ENCODE data around the gene VEGFC. TPM values are rescaled to one million over a fixed set of nuclear protein-coding genes. Genes with fewer than 3 reads are reported as not detected.

Gene VEGFC
- polyA plus RNA-seq, 1 of the 3 experiments (the other 2 are of a cell fraction): 81.9 TPM

DNA sequence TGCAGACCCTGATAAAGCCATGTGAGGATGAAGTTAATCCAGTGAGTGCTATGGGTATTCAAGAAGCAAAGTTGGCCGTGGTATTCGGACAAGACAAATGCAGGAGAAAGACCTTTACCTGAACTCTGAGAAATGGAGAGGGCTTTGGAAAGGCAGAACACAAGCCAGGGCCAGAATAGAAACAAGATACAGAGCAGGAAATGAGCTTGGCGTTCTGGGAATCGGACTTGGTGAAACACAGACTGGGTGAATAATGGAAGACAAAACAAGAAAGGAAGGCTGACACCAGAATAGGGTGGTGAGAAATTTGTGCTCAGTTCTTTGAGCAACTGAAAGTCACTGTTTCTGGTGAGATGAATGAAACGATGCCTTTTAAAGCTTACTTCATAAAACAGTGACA lies 83.3 kb downstream of the VEGFC start:
- Histone ChIP-seq H3K9me2 (no peaks in the 10 kb centered on the region), H3F3A (replicated peaks; ENCODE audit: insufficient read depth) (peaks cover 53% of the 10 kb centered on the region), H2AFZ (ENCODE audit: low read depth) (no peak overlapping the region), H3K27ac (ENCODE audit: low read depth in 2 of 2, low read length in 1 of 2) (peak overlapping the region; percentile 65 to 78; a peak in 3 of 4 replicates), H3K4me1 (ENCODE audit: control insufficient read depth in 1 of 2, insufficient read depth in 2 of 2, low read depth in 1 of 2, low read length in 1 of 2) (peaks cover 0 to 11% of the 10 kb centered on the region in 2 experiments; a peak in 2 of 4 replicates), H3K27me3 (ENCODE audit: insufficient read depth) (no peaks in the 10 kb centered on the region), H3K36me3 (replicated peaks in 1 of 2; ENCODE audit: control insufficient read depth in 1 of 2, insufficient read depth in 2 of 2, low read length in 1 of 2) (peaks cover 27 to 79% of the 10 kb centered on the region in 2 experiments), H3K4me3 (ENCODE audit: low read depth in 2 of 2, low read length in 1 of 2) (no peak overlapping the region), H3K79me2 (ENCODE audit: insufficient read depth) (peaks cover 87% of the 10 kb centered on the region), H3K4me2 (peak overlapping the region; percentile 26), H3K9me3 (no peaks in the 10 kb centered on the region), H3K9ac (peak overlapping the region; percentile 3; the same call in 1 of the 2 replicates), H4K20me1 (ENCODE audit: insufficient read depth) (0 out of 2 replicates have a peak, but pooled peaks cover 3% of the 10 kb centered on the region)
- CTCF ChIA-PET: no interaction called here
- WGBS (ENCODE audit: low lambda C conversion rate): 20% methylated on average over 5 of the region's 5 CpGs
- TF ChIP-seq, protein P1, sequence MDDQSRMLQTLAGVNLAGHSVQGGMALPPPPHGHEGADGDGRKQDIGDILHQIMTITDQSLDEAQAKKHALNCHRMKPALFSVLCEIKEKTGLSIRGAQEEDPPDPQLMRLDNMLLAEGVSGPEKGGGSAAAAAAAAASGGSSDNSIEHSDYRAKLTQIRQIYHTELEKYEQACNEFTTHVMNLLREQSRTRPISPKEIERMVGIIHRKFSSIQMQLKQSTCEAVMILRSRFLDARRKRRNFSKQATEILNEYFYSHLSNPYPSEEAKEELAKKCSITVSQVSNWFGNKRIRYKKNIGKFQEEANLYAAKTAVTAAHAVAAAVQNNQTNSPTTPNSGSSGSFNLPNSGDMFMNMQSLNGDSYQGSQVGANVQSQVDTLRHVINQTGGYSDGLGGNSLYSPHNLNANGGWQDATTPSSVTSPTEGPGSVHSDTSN (IDR thresholded peaks at IDR 0.05): 0 out of 2 replicates have a peak, but pooled peaks have one; percentile 9
- TF ChIP-seq FOXM1 (IDR thresholded peaks at IDR 0.05; ENCODE audit: low read depth): no peak
- no peak for TF ChIP-seq TEAD4 (IDR thresholded peaks at IDR 0.05; ENCODE audit: borderline replicate concordance, insufficient read depth)
- TF ChIP-seq TCF12 (IDR thresholded peaks at IDR 0.05): peak; percentile 24; the same call in 1 of the 2 replicates
- TF ChIP-seq, protein P2, sequence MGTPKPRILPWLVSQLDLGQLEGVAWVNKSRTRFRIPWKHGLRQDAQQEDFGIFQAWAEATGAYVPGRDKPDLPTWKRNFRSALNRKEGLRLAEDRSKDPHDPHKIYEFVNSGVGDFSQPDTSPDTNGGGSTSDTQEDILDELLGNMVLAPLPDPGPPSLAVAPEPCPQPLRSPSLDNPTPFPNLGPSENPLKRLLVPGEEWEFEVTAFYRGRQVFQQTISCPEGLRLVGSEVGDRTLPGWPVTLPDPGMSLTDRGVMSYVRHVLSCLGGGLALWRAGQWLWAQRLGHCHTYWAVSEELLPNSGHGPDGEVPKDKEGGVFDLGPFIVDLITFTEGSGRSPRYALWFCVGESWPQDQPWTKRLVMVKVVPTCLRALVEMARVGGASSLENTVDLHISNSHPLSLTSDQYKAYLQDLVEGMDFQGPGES (IDR thresholded peaks at IDR 0.05; ENCODE audit: low read depth, low read length): no peak
- TF ChIP-seq, protein P3, sequence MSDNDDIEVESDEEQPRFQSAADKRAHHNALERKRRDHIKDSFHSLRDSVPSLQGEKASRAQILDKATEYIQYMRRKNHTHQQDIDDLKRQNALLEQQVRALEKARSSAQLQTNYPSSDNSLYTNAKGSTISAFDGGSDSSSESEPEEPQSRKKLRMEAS (IDR thresholded peaks at IDR 0.05; ENCODE audit: low read depth): no peak
- TF ChIP-seq POLR2AphosphoS5 (IDR thresholded peaks at IDR 0.05; ENCODE audit: low read depth, low read length): peak; percentile 27; the same call in 1 of the 2 replicates
- TF ChIP-seq MEF2A (IDR thresholded peaks at IDR 0.05; ENCODE audit: borderline replicate concordance, low read depth): no peak
- TF ChIP-seq GABPA (IDR thresholded peaks at IDR 0.05; ENCODE audit: low read depth): no peak
- TF ChIP-seq, protein P4, sequence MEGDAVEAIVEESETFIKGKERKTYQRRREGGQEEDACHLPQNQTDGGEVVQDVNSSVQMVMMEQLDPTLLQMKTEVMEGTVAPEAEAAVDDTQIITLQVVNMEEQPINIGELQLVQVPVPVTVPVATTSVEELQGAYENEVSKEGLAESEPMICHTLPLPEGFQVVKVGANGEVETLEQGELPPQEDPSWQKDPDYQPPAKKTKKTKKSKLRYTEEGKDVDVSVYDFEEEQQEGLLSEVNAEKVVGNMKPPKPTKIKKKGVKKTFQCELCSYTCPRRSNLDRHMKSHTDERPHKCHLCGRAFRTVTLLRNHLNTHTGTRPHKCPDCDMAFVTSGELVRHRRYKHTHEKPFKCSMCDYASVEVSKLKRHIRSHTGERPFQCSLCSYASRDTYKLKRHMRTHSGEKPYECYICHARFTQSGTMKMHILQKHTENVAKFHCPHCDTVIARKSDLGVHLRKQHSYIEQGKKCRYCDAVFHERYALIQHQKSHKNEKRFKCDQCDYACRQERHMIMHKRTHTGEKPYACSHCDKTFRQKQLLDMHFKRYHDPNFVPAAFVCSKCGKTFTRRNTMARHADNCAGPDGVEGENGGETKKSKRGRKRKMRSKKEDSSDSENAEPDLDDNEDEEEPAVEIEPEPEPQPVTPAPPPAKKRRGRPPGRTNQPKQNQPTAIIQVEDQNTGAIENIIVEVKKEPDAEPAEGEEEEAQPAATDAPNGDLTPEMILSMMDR (IDR thresholded peaks at IDR 0.05): no peak
- TF ChIP-seq EP300 (IDR thresholded peaks at IDR 0.05; ENCODE audit: borderline replicate concordance in 1 of 2, low read depth in 1 of 2, low read length in 1 of 2): no peak
- POLR2A ChIA-PET: no interaction called here
- no peak for DNase-seq

DNA sequence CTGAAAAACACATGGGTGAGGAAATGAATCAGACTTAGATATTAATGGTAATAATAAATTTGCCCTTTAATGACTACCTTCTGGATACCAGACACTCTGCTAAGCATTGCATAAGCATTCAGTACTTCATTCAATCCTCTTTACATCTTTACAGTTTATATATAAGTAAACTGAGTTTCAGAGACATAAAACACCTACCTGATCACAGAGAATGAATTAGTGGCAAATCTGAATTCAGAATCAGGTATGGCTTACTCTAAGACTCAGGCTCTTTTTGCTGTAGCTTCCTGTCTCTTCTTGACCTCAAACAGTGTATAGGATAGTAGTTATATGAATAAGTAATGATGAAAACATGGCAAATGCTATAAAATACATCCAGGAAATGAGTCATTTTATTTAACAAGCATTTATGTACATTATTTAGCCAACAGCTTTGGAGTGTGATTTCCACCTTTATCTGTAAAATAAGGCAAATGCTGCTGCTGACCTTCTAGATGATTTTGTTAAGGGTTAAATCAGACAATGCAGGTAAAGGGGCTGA lies 83.9 kb downstream of the VEGFC start:
- H2AFZ ChIP-seq (ENCODE audit: low read depth): no peak overlapping the region
- ChIA-PET CTCF (no interaction called here), POLR2A (no interaction called here)
- H3K9me3 ChIP-seq: no peaks in the 10 kb centered on the region
- H3K4me3 ChIP-seq (ENCODE audit: low read depth in 2 of 2, low read length in 1 of 2): no peak overlapping the region
- DNase-seq: no peak
- H3F3A ChIP-seq (replicated peaks; ENCODE audit: insufficient read depth): peaks cover 55% of the 10 kb centered on the region
- H3K4me1 ChIP-seq (ENCODE audit: control insufficient read depth in 1 of 2, insufficient read depth in 2 of 2, low read depth in 1 of 2, low read length in 1 of 2): peaks cover 0 to 11% of the 10 kb centered on the region in 2 experiments; a peak in 2 of 4 replicates
- H3K4me2 ChIP-seq: peak overlapping the region; percentile 26
- peaks cover 87% of the 10 kb centered on the region for H3K79me2 ChIP-seq (ENCODE audit: insufficient read depth)
- peak overlapping the region; percentile 65 to 78 for H3K27ac ChIP-seq (ENCODE audit: low read depth in 2 of 2, low read length in 1 of 2)
- H3K9ac ChIP-seq: peak overlapping the region; percentile 3; the same call in 1 of the 2 replicates
- no peaks in the 10 kb centered on the region for H3K9me2 ChIP-seq
- peaks cover 29 to 81% of the 10 kb centered on the region in 2 experiments for H3K36me3 ChIP-seq (replicated peaks in 1 of 2; ENCODE audit: control insufficient read depth in 1 of 2, insufficient read depth in 2 of 2, low read length in 1 of 2)
- TF ChIP-seq TCF12 (IDR thresholded peaks at IDR 0.05) (peak; percentile 39; the same call in 1 of the 2 replicates), JUND (IDR thresholded peaks at IDR 0.05) (0 out of 2 replicates have a peak, but pooled peaks have one; percentile 4), RXRA (IDR thresholded peaks at IDR 0.05; ENCODE audit: borderline replicate concordance, low read depth) (no peak)
- H4K20me1 ChIP-seq (ENCODE audit: insufficient read depth): 0 out of 2 replicates have a peak, but pooled peaks cover 3% of the 10 kb centered on the region
- no peaks in the 10 kb centered on the region for H3K27me3 ChIP-seq (ENCODE audit: insufficient read depth)

Data from SK-N-SH (cell line).